HCT116 (cell line): Measurements from ENCODE around the gene LDAH. TPM values are rescaled to one million over a fixed set of nuclear protein-coding genes. Genes with fewer than 3 reads are reported as not detected.

Experiments
- ATAC-seq: fragments of 200-7000 bp; cut with Tn5 transposase; 2 replicates; pipeline ENCODE4 v1.9.1; 2020; ENCODE audit warnings: mild to moderate bottlenecking, moderate library complexity
- BruUV-seq: library from RNA; stranded (reverse); fragments of 400-500 nt; replicated peaks from 2 replicates; lab custom pipeline; 2021; lab: Mats Ljungman, UMichigan
- CTCF ChIA-PET: fragments of 300-600 bp; sonication (Branson Sonifier 250); formaldehyde crosslinking; loops from one replicate; lab custom pipeline; 2021; ENCODE audit warnings: antibody characterized with exemption; lab: Charles Lee
- POLR2A ChIA-PET: fragments of 300-600, 350-600 bp; sonication (Branson Sonifier 250); formaldehyde crosslinking; loops from one replicate; lab custom pipeline; 2021; ENCODE audit warnings: antibody characterized with exemption; lab: Charles Lee
- RAD21 ChIA-PET, 2 experiments: fragments of 300-600 bp; sonication (Branson Sonifier 250); formaldehyde crosslinking; loops; one replicate each; lab custom pipeline; 2023; ENCODE audit warnings: low total read pairs in 2 of 2; ENCODE audit not compliant: uncharacterized antibody in 2 of 2, unreplicated experiment in 2 of 2, low non-redundant PET in 1 of 2; lab: Charles Lee
- DNase-seq: peaks from one replicate; pipeline ENCODE4 v3.0.0-alpha.2; 2010; ENCODE audit warnings: low read depth, low spot score
- H2AFZ ChIP-seq: fragments of 200-600 bp; shearing (Covaris generic), sonication (generic); 2 replicates; pipeline ENCODE4 v1.6.1; 2017; ENCODE audit warnings: low read depth, mixed run types, mixed read lengths, antibody characterized with exemption, low read length; ENCODE audit not compliant: poor library complexity, severe bottlenecking
- H3K27ac ChIP-seq: 2 replicates; pipeline ENCODE4 v1.5.1; 2012; ENCODE audit warnings: low read depth, low read length
- H3K27me3 ChIP-seq: fragments of 200-600 bp; sonication (generic); 2 replicates; pipeline ENCODE4 v1.6.1; 2016; ENCODE audit warnings: mixed run types, low read length, mixed read lengths; ENCODE audit not compliant: insufficient read depth
- H3K36me3 ChIP-seq, 2 experiments: fragments of 200-500 bp in 1 of 2; fragments of 200-600 bp in 1 of 2; sonication (Bioruptor generic) in 1 of 2; sonication (generic) in 1 of 2; 2 replicates each; pipeline versions ENCODE4 v1.5.1 to v1.6.1; 2014 to 2016; ENCODE audit warnings: low read length in 2 of 2, inconsistent platforms in 1 of 2, mixed read lengths in 1 of 2, mixed run types in 1 of 2; ENCODE audit not compliant: insufficient read depth in 2 of 2, control insufficient read depth in 1 of 2
- H3K4me1 ChIP-seq, 2 experiments: fragments of 200-600 bp in 1 of 2; sonication (generic) in 1 of 2; 2 replicates each; pipeline versions ENCODE4 v1.5.1 to v1.6.1; 2012 to 2017; ENCODE audit warnings: low read length in 2 of 2, inconsistent platforms in 1 of 2, mild to moderate bottlenecking in 1 of 2, mixed read lengths in 1 of 2, mixed run types in 1 of 2, moderate library complexity in 1 of 2; ENCODE audit not compliant: insufficient read depth in 2 of 2, control insufficient read depth in 1 of 2
- H3K4me2 ChIP-seq: fragments of 200-600 bp; sonication (generic); 2 replicates; pipeline ENCODE4 v1.6.1; 2017; ENCODE audit warnings: mixed run types, low read length, mixed read lengths
- H3K4me3 ChIP-seq, 2 experiments: fragments of 200-600 bp in 1 of 2; sonication (generic) in 1 of 2; replicated peaks in 1 of 2; 2 replicates each; pipeline ENCODE4 v1.5.1; 2011 to 2016; ENCODE audit warnings: low read length in 2 of 2, control low read depth in 1 of 2, low read depth in 1 of 2, mild to moderate bottlenecking in 1 of 2, mixed read lengths in 1 of 2, mixed run types in 1 of 2
- H3K79me2 ChIP-seq: fragments of 200-600 bp; sonication (generic); 2 replicates; pipeline ENCODE4 v1.6.1; 2017; ENCODE audit warnings: mild to moderate bottlenecking, mixed run types, low read length, moderate library complexity, mixed read lengths; ENCODE audit not compliant: insufficient read depth
- H3K9ac ChIP-seq: fragments of 200-600 bp; sonication (generic); 2 replicates; pipeline ENCODE4 v1.6.1; 2016; ENCODE audit warnings: low read length, mixed read lengths
- H3K9me2 ChIP-seq: fragments of 200-600 bp; sonication (generic), shearing (Covaris generic); 2 replicates; pipeline ENCODE4 v1.6.1; 2017; ENCODE audit warnings: mixed run types, mild to moderate bottlenecking, moderate library complexity; ENCODE audit not compliant: insufficient read depth
- H3K9me3 ChIP-seq, 2 experiments: fragments of 200-500 bp in 1 of 2; fragments of 200-600 bp in 1 of 2; sonication (Bioruptor generic) in 1 of 2; sonication (generic) in 1 of 2; 2 replicates each; pipeline ENCODE4 v1.6.1; 2014 to 2017; ENCODE audit warnings: low read length in 2 of 2, mixed read lengths in 2 of 2, inconsistent platforms in 1 of 2, low read depth in 1 of 2, mild to moderate bottlenecking in 1 of 2, mixed run types in 1 of 2, moderate library complexity in 1 of 2; ENCODE audit not compliant: control insufficient read depth in 1 of 2, insufficient read depth in 1 of 2
- H4K20me1 ChIP-seq: fragments of 200-600 bp; sonication (generic), shearing (Covaris generic); 2 replicates; pipeline ENCODE4 v1.6.1; 2017; ENCODE audit warnings: mixed run types, mild to moderate bottlenecking, moderate library complexity; ENCODE audit not compliant: insufficient read depth
- CBX3 ChIP-seq: IDR thresholded peaks from 2 replicates; pipeline ENCODE4 v1.6.1; 2012; ENCODE audit warnings: low read depth
- CEBPB ChIP-seq: IDR thresholded peaks from 2 replicates; pipeline ENCODE4 v1.6.1; 2012; ENCODE audit warnings: low read depth
- EGR1 ChIP-seq: IDR thresholded peaks from 2 replicates; pipeline ENCODE4 v1.6.1; 2012; ENCODE audit warnings: low read depth
- ELF1 ChIP-seq: IDR thresholded peaks from 2 replicates; pipeline ENCODE4 v1.6.1; 2012; ENCODE audit warnings: low read depth, borderline replicate concordance
- EZH2phosphoT487 ChIP-seq: fragments of 200-600 bp; IDR thresholded peaks from 2 replicates; pipeline ENCODE4 v1.6.1; 2018; ENCODE audit warnings: antibody characterized with exemption, borderline replicate concordance
- JUND ChIP-seq: IDR thresholded peaks from 2 replicates; pipeline ENCODE4 v1.6.1; 2012
- MAX ChIP-seq: IDR thresholded peaks from 2 replicates; pipeline ENCODE4 v1.6.1; 2012
- POLR2A ChIP-seq: IDR thresholded peaks from 2 replicates; pipeline ENCODE4 v1.7.0; 2011; ENCODE audit warnings: borderline replicate concordance; ENCODE audit not compliant: insufficient read depth, insufficient read length; ENCODE audit errors: extremely low read depth
- POLR2AphosphoS5 ChIP-seq: IDR thresholded peaks from 2 replicates; pipeline ENCODE4 v1.6.1; 2011; ENCODE audit warnings: mild to moderate bottlenecking, low read depth, low read length, moderate library complexity
- RAD21 ChIP-seq: IDR thresholded peaks from 2 replicates; pipeline ENCODE4 v1.6.1; 2012; ENCODE audit warnings: low read depth, mild to moderate bottlenecking
- REST ChIP-seq: IDR thresholded peaks from 2 replicates; pipeline ENCODE4 v1.6.1; 2012; ENCODE audit warnings: low read depth
- SIN3A ChIP-seq: IDR thresholded peaks from 2 replicates; pipeline ENCODE4 v1.6.1; 2012; ENCODE audit warnings: low read depth
- SP1 ChIP-seq: IDR thresholded peaks from 2 replicates; pipeline ENCODE4 v1.6.1; 2012; ENCODE audit warnings: low read depth
- SRF ChIP-seq: IDR thresholded peaks from 2 replicates; pipeline ENCODE4 v1.6.1; 2012; ENCODE audit warnings: low read depth
- YY1 ChIP-seq: IDR thresholded peaks from 2 replicates; pipeline ENCODE4 v1.6.1; 2011; ENCODE audit warnings: low read length, low read depth, moderate library complexity, mild to moderate bottlenecking; ENCODE audit not compliant: insufficient replicate concordance; ENCODE audit errors: extremely low read depth
- ZNF274 ChIP-seq: fragments of 200-500 bp; sonication (Bioruptor generic); IDR thresholded peaks from 2 replicates; pipeline ENCODE4 v1.6.1; 2014; ENCODE audit warnings: mild to moderate bottlenecking, low read depth, low read length, inconsistent platforms
- intact Hi-C: fragments of 100-400 bp; cut with micrococcal nuclease; formaldehyde crosslinking; loops from 2 replicates; pipeline ENCODE4 v1.10.0; 2022
- total RNA-seq: library from RNA; stranded (reverse); gene quantifications from one replicate; pipeline ENCODE4 v1.2.1, GENCODE V29; 2021; ENCODE audit not compliant: unreplicated experiment
- TF ChIP-seq, protein P1 (sequence below): IDR thresholded peaks from 2 replicates; pipeline ENCODE4 v1.6.1; 2011; ENCODE audit warnings: mild to moderate bottlenecking, low read length, moderate library complexity; ENCODE audit not compliant: insufficient replicate concordance; ENCODE audit errors: extremely low read depth
- TF ChIP-seq, protein P2 (sequence below), 3 experiments: fragments of 200-600 bp in 1 of 3; sonication (generic) in 1 of 3; IDR thresholded peaks in 2 of 3; conservative IDR thresholded peaks in 1 of 3; 2 replicates each; pipeline ENCODE4 v1.5.1; 2012 to 2017; ENCODE audit warnings: low read depth in 2 of 3, low read length in 2 of 3, antibody characterized with exemption in 1 of 3, borderline replicate concordance in 1 of 3, control low read depth in 1 of 3, mild to moderate bottlenecking in 1 of 3, mixed read lengths in 1 of 3, mixed run types in 1 of 3, moderate library complexity in 1 of 3; ENCODE audit not compliant: insufficient read depth in 1 of 3

Gene LDAH
- total RNA-seq, 1 experiment from 2014 or later, result 25.7 TPM

DNA sequence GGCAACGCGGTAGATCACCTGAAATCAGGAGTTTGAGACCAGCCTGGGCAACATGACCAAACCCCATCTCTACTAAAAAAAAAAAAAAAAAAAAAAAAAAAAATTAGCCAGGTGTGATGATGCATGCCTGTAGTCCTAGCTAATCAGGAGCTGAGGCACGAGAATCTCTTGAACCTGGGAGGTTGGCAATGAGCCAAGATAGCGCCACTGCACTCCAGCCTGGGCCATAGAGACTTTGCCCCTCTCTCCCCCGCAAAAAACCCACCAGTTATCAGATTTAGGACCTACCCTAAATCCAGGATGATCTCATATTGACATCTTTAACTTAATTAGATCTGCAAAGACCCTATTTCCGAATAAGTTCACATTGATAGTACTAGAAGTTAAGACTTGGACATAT is 29.2 kb upstream of the LDAH start:
- Histone ChIP-seq H3K36me3 (no peaks in the 10 kb centered on the region), H2AFZ (no peak overlapping the region), H4K20me1 (no peaks in the 10 kb centered on the region), H3K4me2 (no peak overlapping the region), H3K9ac (no peak overlapping the region), H3K9me3 (no peaks in the 10 kb centered on the region), H3K79me2 (no peaks in the 10 kb centered on the region), H3K27ac (no peak overlapping the region), H3K9me2 (no peaks in the 10 kb centered on the region), H3K4me1 (no peaks in the 10 kb centered on the region; a peak in 1 of 4 replicates), H3K27me3 (peaks cover 43% of the 10 kb centered on the region), H3K4me3 (no peak overlapping the region)
- CTCF ChIA-PET, result no interaction called here
- POLR2A ChIA-PET, result no interaction called here
- TF ChIP-seq POLR2AphosphoS5 (no peak), CBX3 (no peak), EZH2phosphoT487 (no peak), JUND (no peak), ELF1 (no peak), ZNF274 (no peak), POLR2A (no peak), CEBPB (no peak), SP1 (no peak), YY1 (no peak), RAD21 (no peak), SRF (no peak), EGR1 (no peak), SIN3A (no peak), MAX (no peak), REST (no peak)
- TF ChIP-seq, protein P1, sequence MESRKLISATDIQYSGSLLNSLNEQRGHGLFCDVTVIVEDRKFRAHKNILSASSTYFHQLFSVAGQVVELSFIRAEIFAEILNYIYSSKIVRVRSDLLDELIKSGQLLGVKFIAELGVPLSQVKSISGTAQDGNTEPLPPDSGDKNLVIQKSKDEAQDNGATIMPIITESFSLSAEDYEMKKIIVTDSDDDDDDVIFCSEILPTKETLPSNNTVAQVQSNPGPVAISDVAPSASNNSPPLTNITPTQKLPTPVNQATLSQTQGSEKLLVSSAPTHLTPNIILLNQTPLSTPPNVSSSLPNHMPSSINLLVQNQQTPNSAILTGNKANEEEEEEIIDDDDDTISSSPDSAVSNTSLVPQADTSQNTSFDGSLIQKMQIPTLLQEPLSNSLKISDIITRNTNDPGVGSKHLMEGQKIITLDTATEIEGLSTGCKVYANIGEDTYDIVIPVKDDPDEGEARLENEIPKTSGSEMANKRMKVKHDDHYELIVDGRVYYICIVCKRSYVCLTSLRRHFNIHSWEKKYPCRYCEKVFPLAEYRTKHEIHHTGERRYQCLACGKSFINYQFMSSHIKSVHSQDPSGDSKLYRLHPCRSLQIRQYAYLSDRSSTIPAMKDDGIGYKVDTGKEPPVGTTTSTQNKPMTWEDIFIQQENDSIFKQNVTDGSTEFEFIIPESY, result no peak
- TF ChIP-seq, protein P2, sequence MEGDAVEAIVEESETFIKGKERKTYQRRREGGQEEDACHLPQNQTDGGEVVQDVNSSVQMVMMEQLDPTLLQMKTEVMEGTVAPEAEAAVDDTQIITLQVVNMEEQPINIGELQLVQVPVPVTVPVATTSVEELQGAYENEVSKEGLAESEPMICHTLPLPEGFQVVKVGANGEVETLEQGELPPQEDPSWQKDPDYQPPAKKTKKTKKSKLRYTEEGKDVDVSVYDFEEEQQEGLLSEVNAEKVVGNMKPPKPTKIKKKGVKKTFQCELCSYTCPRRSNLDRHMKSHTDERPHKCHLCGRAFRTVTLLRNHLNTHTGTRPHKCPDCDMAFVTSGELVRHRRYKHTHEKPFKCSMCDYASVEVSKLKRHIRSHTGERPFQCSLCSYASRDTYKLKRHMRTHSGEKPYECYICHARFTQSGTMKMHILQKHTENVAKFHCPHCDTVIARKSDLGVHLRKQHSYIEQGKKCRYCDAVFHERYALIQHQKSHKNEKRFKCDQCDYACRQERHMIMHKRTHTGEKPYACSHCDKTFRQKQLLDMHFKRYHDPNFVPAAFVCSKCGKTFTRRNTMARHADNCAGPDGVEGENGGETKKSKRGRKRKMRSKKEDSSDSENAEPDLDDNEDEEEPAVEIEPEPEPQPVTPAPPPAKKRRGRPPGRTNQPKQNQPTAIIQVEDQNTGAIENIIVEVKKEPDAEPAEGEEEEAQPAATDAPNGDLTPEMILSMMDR (IDR thresholded peaks at IDR 0.05 in 2 of 3, conservative IDR thresholded peaks at IDR 0.05 in 1 of 3; ENCODE audit: borderline replicate concordance in 1 of 3, insufficient read depth in 1 of 3, low read depth in 2 of 3, low read length in 2 of 3), result no peak
- DNase-seq (no peak), ATAC-seq (no peak)
- no TSS peak for BruUV-seq
- intact Hi-C loops, result no loop called here
- RAD21 ChIA-PET, result no interaction called here
